ENCODE data around the gene HDAC4.
"Not testable (repeated sequence)": the region's sequence is repeated elsewhere in the genome, so short reads cannot be mapped to it uniquely, and the experiment has no call there.

The HDAC4 gene

GRCh38 chr2:239042551-239043320 is 358.1 kb downstream of the HDAC4 start:
- Histone ChIP-seq H3K9ac (ENCODE audit: low read depth, low read length) (no peak overlapping the region), H3K27me3 (ENCODE audit: insufficient read depth, low read length) (no peaks in the 10 kb centered on the region), H3K36me3 (ENCODE audit: insufficient read depth, low read length) (no peaks in the 10 kb centered on the region), H3K4me1 (ENCODE audit: insufficient read depth, low read length) (no peaks in the 10 kb centered on the region), H3K4me3 (ENCODE audit: low read length) (no peak overlapping the region), H3K9me3 (ENCODE audit: insufficient read depth, low read depth, low read length) (no peaks in the 10 kb centered on the region), H3K27ac (ENCODE audit: low read depth, low read length) (no peak overlapping the region)
- 86% methylated on average over 18 of the region's 18 CpGs for WGBS

GRCh38 chr2:239042046-239042445 is 358.8 kb downstream of the HDAC4 start:
- Histone ChIP-seq H3K4me3 (ENCODE audit: low read length) (no peak overlapping the region), H3K36me3 (ENCODE audit: insufficient read depth, low read length) (no peaks in the 10 kb centered on the region), H3K27ac (ENCODE audit: low read depth, low read length) (no peak overlapping the region), H3K9ac (ENCODE audit: low read depth, low read length) (no peak overlapping the region), H3K9me3 (ENCODE audit: insufficient read depth, low read depth, low read length) (no peaks in the 10 kb centered on the region), H3K4me1 (ENCODE audit: insufficient read depth, low read length) (no peaks in the 10 kb centered on the region), H3K27me3 (ENCODE audit: insufficient read depth, low read length) (no peaks in the 10 kb centered on the region)
- 92% methylated on average over 10 of the region's 10 CpGs for WGBS

- 86% methylated on average over 14 of the region's 14 CpGs for WGBS
- Histone ChIP-seq H3K4me1 (ENCODE audit: insufficient read depth, low read length) (no peaks in the 10 kb centered on the region), H3K36me3 (ENCODE audit: insufficient read depth, low read length) (no peaks in the 10 kb centered on the region), H3K27me3 (ENCODE audit: insufficient read depth, low read length) (no peaks in the 10 kb centered on the region), H3K27ac (ENCODE audit: low read depth, low read length) (no peak overlapping the region), H3K9ac (ENCODE audit: low read depth, low read length) (no peak overlapping the region), H3K9me3 (ENCODE audit: insufficient read depth, low read depth, low read length) (no peaks in the 10 kb centered on the region), H3K4me3 (ENCODE audit: low read length) (no peak overlapping the region)
Observed at GRCh38 chr2:239041062-239041461, 359.8 kb downstream of the HDAC4 start.

GRCh38 chr2:239040152-239040761 is 360.6 kb downstream of the HDAC4 start:
- Histone ChIP-seq H3K27me3 (ENCODE audit: insufficient read depth, low read length) (no peaks in the 10 kb centered on the region), H3K27ac (ENCODE audit: low read depth, low read length) (no peak overlapping the region), H3K4me3 (ENCODE audit: low read length) (no peak overlapping the region), H3K4me1 (ENCODE audit: insufficient read depth, low read length) (no peaks in the 10 kb centered on the region), H3K36me3 (ENCODE audit: insufficient read depth, low read length) (no peaks in the 10 kb centered on the region), H3K9me3 (ENCODE audit: insufficient read depth, low read depth, low read length) (no peaks in the 10 kb centered on the region), H3K9ac (ENCODE audit: low read depth, low read length) (no peak overlapping the region)
- WGBS: 83% methylated on average over 15 of the region's 15 CpGs

GRCh38 chr2:239039479-239039861 is 361.4 kb downstream of the HDAC4 start:
- no peak overlapping the region for H3K27ac ChIP-seq (ENCODE audit: low read depth, low read length)
- no peaks in the 10 kb centered on the region for H3K27me3 ChIP-seq (ENCODE audit: insufficient read depth, low read length)
- no peaks in the 10 kb centered on the region for H3K9me3 ChIP-seq (ENCODE audit: insufficient read depth, low read depth, low read length)
- 84% methylated on average over 11 of the region's 11 CpGs for WGBS
- H3K4me1 ChIP-seq (ENCODE audit: insufficient read depth, low read length): no peaks in the 10 kb centered on the region
- H3K9ac ChIP-seq (ENCODE audit: low read depth, low read length): no peak overlapping the region
- H3K36me3 ChIP-seq (ENCODE audit: insufficient read depth, low read length): no peaks in the 10 kb centered on the region
- no peak overlapping the region for H3K4me3 ChIP-seq (ENCODE audit: low read length)

- Histone ChIP-seq H3K27me3 (ENCODE audit: insufficient read depth, low read length) (no peaks in the 10 kb centered on the region), H3K27ac (ENCODE audit: low read depth, low read length) (no peak overlapping the region), H3K4me1 (ENCODE audit: insufficient read depth, low read length) (no peaks in the 10 kb centered on the region), H3K4me3 (ENCODE audit: low read length) (no peak overlapping the region), H3K9me3 (ENCODE audit: insufficient read depth, low read depth, low read length) (no peaks in the 10 kb centered on the region), H3K9ac (ENCODE audit: low read depth, low read length) (no peak overlapping the region), H3K36me3 (ENCODE audit: insufficient read depth, low read length) (no peaks in the 10 kb centered on the region)
- 91% methylated on average over 11 of the region's 14 CpGs for WGBS
Observed at GRCh38 chr2:239038773-239039478, 361.9 kb downstream of the HDAC4 start.

- H3K36me3 ChIP-seq (ENCODE audit: insufficient read depth, low read length): not testable (repeated sequence)
Observed at GRCh38 chr2:239038284-239038683, 362.5 kb downstream of the HDAC4 start.

GRCh38 chr2:239037559-239037910 is 363.3 kb downstream of the HDAC4 start:
- Histone ChIP-seq H3K4me3 (ENCODE audit: low read length) (no peak overlapping the region), H3K9me3 (ENCODE audit: insufficient read depth, low read depth, low read length) (no peaks in the 10 kb centered on the region), H3K27me3 (ENCODE audit: insufficient read depth, low read length) (no peaks in the 10 kb centered on the region), H3K36me3 (ENCODE audit: insufficient read depth, low read length) (no peaks in the 10 kb centered on the region), H3K27ac (ENCODE audit: low read depth, low read length) (no peak overlapping the region), H3K4me1 (ENCODE audit: insufficient read depth, low read length) (no peaks in the 10 kb centered on the region), H3K9ac (ENCODE audit: low read depth, low read length) (no peak overlapping the region)
- 93% methylated on average over 16 of the region's 16 CpGs for WGBS

More at GRCh38 chr2:239038284-239038683, 362.5 kb downstream of the HDAC4 start:
- H3K9ac ChIP-seq (ENCODE audit: low read depth, low read length); H3K4me3 ChIP-seq (ENCODE audit: low read length); H3K27me3 ChIP-seq (ENCODE audit: insufficient read depth, low read length); H3K9me3 ChIP-seq (ENCODE audit: insufficient read depth, low read depth, low read length); H3K27ac ChIP-seq (ENCODE audit: low read depth, low read length); H3K4me1 ChIP-seq (ENCODE audit: insufficient read depth, low read length): not testable (repeated sequence)
- WGBS: 91% methylated on average over 12 of the region's 13 CpGs

GRCh38 chr2:239036819-239037558 is 363.8 kb downstream of the HDAC4 start:
- Histone ChIP-seq H3K27ac (ENCODE audit: low read depth, low read length) (no peak overlapping the region), H3K9ac (ENCODE audit: low read depth, low read length) (no peak overlapping the region), H3K4me1 (ENCODE audit: insufficient read depth, low read length) (no peaks in the 10 kb centered on the region), H3K36me3 (ENCODE audit: insufficient read depth, low read length) (no peaks in the 10 kb centered on the region), H3K27me3 (ENCODE audit: insufficient read depth, low read length) (no peaks in the 10 kb centered on the region), H3K9me3 (ENCODE audit: insufficient read depth, low read depth, low read length) (no peaks in the 10 kb centered on the region), H3K4me3 (ENCODE audit: low read length) (no peak overlapping the region)
- WGBS: 93% methylated on average over 21 of the region's 21 CpGs

- no peaks in the 10 kb centered on the region for H3K4me1 ChIP-seq (ENCODE audit: insufficient read depth, low read length)
- no peak overlapping the region for H3K9ac ChIP-seq (ENCODE audit: low read depth, low read length)
- WGBS: 86% methylated on average over 15 of the region's 15 CpGs
- H3K27ac ChIP-seq (ENCODE audit: low read depth, low read length): no peak overlapping the region
- H3K4me3 ChIP-seq (ENCODE audit: low read length): no peak overlapping the region
- no peaks in the 10 kb centered on the region for H3K9me3 ChIP-seq (ENCODE audit: insufficient read depth, low read depth, low read length)
- no peaks in the 10 kb centered on the region for H3K36me3 ChIP-seq (ENCODE audit: insufficient read depth, low read length)
- H3K27me3 ChIP-seq (ENCODE audit: insufficient read depth, low read length): no peaks in the 10 kb centered on the region
Observed at GRCh38 chr2:239035997-239036731, 364.7 kb downstream of the HDAC4 start.
